Spleen (tissue), 11 donors: ENCODE results near the gene EZH1. TPM values are rescaled to one million over a fixed set of nuclear protein-coding genes. Genes with fewer than 3 reads are reported as not detected.

Source experiments
- DNase-seq: peaks from one replicate; pipeline ENCODE4 v3.0.0-alpha.2; 2020
- H3K27ac ChIP-seq, 8 donors: fragments of 200-600 bp; sonication (generic) in 7 of 8; 1 replicate in 4 of 8; 2 replicates in 4 of 8; pipeline versions ENCODE4 v1.5.0 to v1.8.0; 2016 to 2021; ENCODE audit warnings: inconsistent platforms in 4 of 8, mild to moderate bottlenecking in 4 of 8, moderate library complexity in 1 of 8
- H3K27me3 ChIP-seq, 7 donors: fragments of 200-600 bp; sonication (generic) in 6 of 7; replicated peaks in 1 of 7; 1 replicate in 4 of 7; 2 replicates in 3 of 7; pipeline versions ENCODE4 v1.5.0 to v1.8.0; 2016 to 2021; ENCODE audit warnings: inconsistent platforms in 3 of 7, mild to moderate bottlenecking in 1 of 7
- H3K36me3 ChIP-seq, 6 donors: fragments of 200-600 bp; sonication (generic) in 5 of 6; 1 replicate in 4 of 6; 2 replicates in 2 of 6; pipeline versions ENCODE4 v1.5.0 to v1.8.0; 2016 to 2021; ENCODE audit warnings: inconsistent platforms in 2 of 6
- H3K4me1 ChIP-seq, 6 donors: fragments of 200-600 bp; sonication (generic) in 5 of 6; 1 replicate in 3 of 6; 2 replicates in 3 of 6; pipeline versions ENCODE4 v1.5.0 to v1.8.0; 2016 to 2021; ENCODE audit warnings: inconsistent platforms in 3 of 6
- H3K4me3 ChIP-seq, 8 donors: fragments of 200-600 bp; sonication (generic) in 7 of 8; 1 replicate in 4 of 8; 2 replicates in 4 of 8; pipeline versions ENCODE4 v1.5.0 to v1.8.0; 2016 to 2021; ENCODE audit warnings: inconsistent platforms in 4 of 8, mild to moderate bottlenecking in 4 of 8, moderate library complexity in 2 of 8
- H3K9me3 ChIP-seq, 8 donors: fragments of 200-600 bp; sonication (generic) in 7 of 8; 1 replicate in 4 of 8; 2 replicates in 4 of 8; pipeline versions ENCODE4 v1.5.0 to v1.8.0; 2016 to 2021; ENCODE audit warnings: inconsistent platforms in 4 of 8
- POLR2A ChIP-seq, 3 donors: fragments of 450-650 bp; IDR thresholded peaks; one replicate each; pipeline ENCODE4 v1.5.1; 2017; ENCODE audit warnings: antibody characterized with exemption in 3 of 3, mild to moderate bottlenecking in 1 of 3
- POLR2AphosphoS5 ChIP-seq, 3 donors: sonication (generic); formaldehyde crosslinking; IDR thresholded peaks; one replicate each; pipeline ENCODE4 v1.5.1; 2017; ENCODE audit warnings: antibody characterized with exemption in 3 of 3
- WGBS, 5 donors: extraction: QIAGEN DNeasy Blood & Tissue Kit in 3 of 5; methylation state at CpG; one replicate each; pipeline versions ENCODE4 v1.1.5 to v1.1.7; 2013 to 2018; 5-methylcytosine and 5-hydroxymethylcytosine counted together
- intact Hi-C: fragments of 100-400 bp; cut with DNase I; formaldehyde crosslinking; loops from one replicate; pipeline ENCODE4 v1.15.0; 2023; ENCODE audit warnings: low total_unique reads
- polyA plus RNA-seq, 3 donors: library from polyadenylated mRNA; stranded (reverse); fragments of 200-250 nt; gene quantifications; one replicate each; pipeline ENCODE4 v1.2.1, GENCODE V29; 2013
- total RNA-seq, 7 donors: library from RNA; depleted of rRNA in 3 of 7; stranded (reverse); fragments of >200 nt in 3 of 7; fragmentation: NEBNext Ultra II Directional in 4 of 7; extraction: Animal tissue kit (Norgen Biotek cat#: 25700) in 4 of 7; gene quantifications; one replicate each; pipeline versions ENCODE4 v1.1.0 to v1.2.1, GENCODE V29; 2016 to 2021
- TF ChIP-seq, protein P1 (sequence below), 11 experiments: fragments of 200-600 bp in 7 of 11; fragments of 450-650 bp in 4 of 11; sonication (generic) in 4 of 11; IDR thresholded peaks in 8 of 11; conservative IDR thresholded peaks in 3 of 11; 1 replicate in 7 of 11; 2 replicates in 4 of 11; pipeline versions ENCODE4 v1.4.0 to v1.8.0; 2016 to 2021; ENCODE audit warnings: antibody characterized with exemption in 11 of 11, inconsistent platforms in 4 of 11, mild to moderate bottlenecking in 1 of 11
- donor health status: healthy with polysubstance abuse.
- donor health status: DM: no; HTN: no; CAD: no; lungs with moderate emphysema.
- donor health status: DM: no; HTN: no; CAD: no.
- donor health status: Bipolar disorder and iron deficiency.
- donor health status: healthy.
- donor health status: DM: no; HTN: no; CAD: no.
- donor health status: DM: yes; HTN: yes; CAD: no.

EZH1 gene
- total and polyA plus RNA-seq, 10 donors, result 24.1 to 104 (median 68.0) TPM

DNA sequence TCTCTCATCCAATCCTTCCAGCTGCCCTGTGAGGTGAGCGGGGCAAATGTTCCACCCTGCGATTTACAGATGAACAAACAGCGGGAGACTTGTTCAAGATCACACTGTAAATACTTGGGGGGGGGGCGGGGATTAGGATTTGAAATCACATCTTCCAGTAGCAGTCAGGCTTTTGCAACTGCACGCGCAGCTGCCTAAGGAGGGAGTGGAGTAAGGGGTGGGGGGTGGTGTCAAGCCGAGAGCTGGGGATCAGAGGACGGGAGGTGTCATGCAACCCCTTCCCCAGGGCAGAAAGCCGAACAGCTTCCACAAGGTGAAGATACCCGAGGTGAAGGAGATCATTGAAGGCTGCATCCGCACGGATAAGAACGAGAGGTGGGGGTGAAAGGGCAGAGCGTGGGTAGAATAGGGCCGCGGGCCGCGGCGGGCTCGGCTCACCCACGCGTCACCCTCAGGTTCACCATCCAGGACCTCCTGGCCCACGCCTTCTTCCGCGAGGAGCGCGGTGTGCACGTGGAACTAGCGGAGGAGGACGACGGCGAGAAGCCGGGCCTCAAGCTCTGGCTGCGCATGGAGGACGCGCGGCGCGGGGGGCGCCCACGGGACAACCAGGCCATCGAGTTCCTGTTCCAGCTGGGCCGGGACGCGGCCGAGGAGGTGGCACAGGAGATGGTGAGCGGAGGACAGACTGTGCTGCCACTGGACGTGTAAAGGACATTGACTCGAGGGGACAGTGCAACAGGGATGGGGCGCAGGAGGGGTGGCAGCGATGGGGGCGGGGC is 40.2 kb upstream of the EZH1 start:
- Histone ChIP-seq H3K27ac (no peak overlapping the region), H3K27me3 (peaks cover 0 to 79% (median 55%) of the 10 kb centered on the region in 7 donors), H3K4me1 (peaks cover 8 to 52% (median 31%) of the 10 kb centered on the region in 6 donors), H3K4me3 (peak overlapping the region in 1 of 8 donors; percentile 34), H3K36me3 (peaks cover 0 to 4% (median 0%) of the 10 kb centered on the region in 6 donors), H3K9me3 (no peaks in the 10 kb centered on the region)
- no peak for TF ChIP-seq POLR2A (IDR thresholded peaks at IDR 0.05)
- TF ChIP-seq, protein P1, sequence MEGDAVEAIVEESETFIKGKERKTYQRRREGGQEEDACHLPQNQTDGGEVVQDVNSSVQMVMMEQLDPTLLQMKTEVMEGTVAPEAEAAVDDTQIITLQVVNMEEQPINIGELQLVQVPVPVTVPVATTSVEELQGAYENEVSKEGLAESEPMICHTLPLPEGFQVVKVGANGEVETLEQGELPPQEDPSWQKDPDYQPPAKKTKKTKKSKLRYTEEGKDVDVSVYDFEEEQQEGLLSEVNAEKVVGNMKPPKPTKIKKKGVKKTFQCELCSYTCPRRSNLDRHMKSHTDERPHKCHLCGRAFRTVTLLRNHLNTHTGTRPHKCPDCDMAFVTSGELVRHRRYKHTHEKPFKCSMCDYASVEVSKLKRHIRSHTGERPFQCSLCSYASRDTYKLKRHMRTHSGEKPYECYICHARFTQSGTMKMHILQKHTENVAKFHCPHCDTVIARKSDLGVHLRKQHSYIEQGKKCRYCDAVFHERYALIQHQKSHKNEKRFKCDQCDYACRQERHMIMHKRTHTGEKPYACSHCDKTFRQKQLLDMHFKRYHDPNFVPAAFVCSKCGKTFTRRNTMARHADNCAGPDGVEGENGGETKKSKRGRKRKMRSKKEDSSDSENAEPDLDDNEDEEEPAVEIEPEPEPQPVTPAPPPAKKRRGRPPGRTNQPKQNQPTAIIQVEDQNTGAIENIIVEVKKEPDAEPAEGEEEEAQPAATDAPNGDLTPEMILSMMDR (IDR thresholded peaks at IDR 0.05 in 8 of 11, conservative IDR thresholded peaks at IDR 0.05 in 3 of 11), result no peak
- TF ChIP-seq POLR2AphosphoS5 (IDR thresholded peaks at IDR 0.05), result no peak
- no peak for DNase-seq
- intact Hi-C loops, result no loop called here
- 12 to 56% (median 17%) methylated on average over 39 to 52 of the region's 52 CpGs for WGBS, 5 donors

- WGBS, 5 donors, result 8 to 60% (median 24%) methylated on average over 8 to 25 of the region's 25 CpGs
- peaks cover 0 to 83% (median 55%) of the 10 kb centered on the region in 7 donors for H3K27me3 ChIP-seq
- no peaks in the 10 kb centered on the region for H3K9me3 ChIP-seq
- DNase-seq, result no peak
- TF ChIP-seq POLR2AphosphoS5 (IDR thresholded peaks at IDR 0.05) (peak in 1 of 3 donors; percentile 25), POLR2A (IDR thresholded peaks at IDR 0.05) (no peak)
- H3K27ac ChIP-seq, result no peak overlapping the region
- intact Hi-C loops, result no loop called here
- peaks cover 0 to 10% (median 4%) of the 10 kb centered on the region in 6 donors for H3K36me3 ChIP-seq
- peaks cover 8 to 58% (median 36%) of the 10 kb centered on the region in 6 donors for H3K4me1 ChIP-seq
- H3K4me3 ChIP-seq, result peak overlapping the region in 2 of 8 donors; percentile 1 to 34
Observed at GRCh38 chr17:42784409-42784808, 39.6 kb upstream of the EZH1 start.

DNA sequence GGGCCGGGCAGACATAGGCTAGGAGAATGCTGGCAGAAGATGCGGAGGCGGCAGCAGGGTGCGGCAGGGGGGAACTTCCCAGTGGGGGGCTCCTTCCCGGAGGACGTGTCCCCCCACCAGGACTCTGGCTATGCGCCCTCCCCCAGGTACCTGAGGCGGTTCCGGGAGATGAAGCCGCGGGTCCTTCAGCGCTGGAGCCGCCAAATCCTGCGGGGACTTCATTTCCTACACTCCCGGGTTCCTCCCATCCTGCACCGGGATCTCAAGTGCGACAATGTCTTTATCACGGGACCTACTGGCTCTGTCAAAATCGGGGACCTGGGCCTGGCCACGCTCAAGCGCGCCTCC is 38.9 kb upstream of the EZH1 start:
- no peak for DNase-seq
- WGBS, 5 donors, result 11 to 48% (median 21%) methylated on average over 13 to 22 of the region's 22 CpGs
- Histone ChIP-seq H3K36me3 (peaks cover 0 to 16% (median 11%) of the 10 kb centered on the region in 6 donors), H3K9me3 (no peaks in the 10 kb centered on the region), H3K27me3 (peaks cover 0 to 83% (median 55%) of the 10 kb centered on the region in 7 donors), H3K4me1 (peaks cover 8 to 61% (median 37%) of the 10 kb centered on the region in 6 donors), H3K27ac (no peak overlapping the region), H3K4me3 (peak overlapping the region in 2 of 8 donors; percentile 1 to 31)
- intact Hi-C loops, result no loop called here
- TF ChIP-seq, protein P1 (IDR thresholded peaks at IDR 0.05 in 8 of 11, conservative IDR thresholded peaks at IDR 0.05 in 3 of 11), result no peak
- TF ChIP-seq POLR2AphosphoS5 (IDR thresholded peaks at IDR 0.05) (no peak), POLR2A (IDR thresholded peaks at IDR 0.05) (no peak)

DNA sequence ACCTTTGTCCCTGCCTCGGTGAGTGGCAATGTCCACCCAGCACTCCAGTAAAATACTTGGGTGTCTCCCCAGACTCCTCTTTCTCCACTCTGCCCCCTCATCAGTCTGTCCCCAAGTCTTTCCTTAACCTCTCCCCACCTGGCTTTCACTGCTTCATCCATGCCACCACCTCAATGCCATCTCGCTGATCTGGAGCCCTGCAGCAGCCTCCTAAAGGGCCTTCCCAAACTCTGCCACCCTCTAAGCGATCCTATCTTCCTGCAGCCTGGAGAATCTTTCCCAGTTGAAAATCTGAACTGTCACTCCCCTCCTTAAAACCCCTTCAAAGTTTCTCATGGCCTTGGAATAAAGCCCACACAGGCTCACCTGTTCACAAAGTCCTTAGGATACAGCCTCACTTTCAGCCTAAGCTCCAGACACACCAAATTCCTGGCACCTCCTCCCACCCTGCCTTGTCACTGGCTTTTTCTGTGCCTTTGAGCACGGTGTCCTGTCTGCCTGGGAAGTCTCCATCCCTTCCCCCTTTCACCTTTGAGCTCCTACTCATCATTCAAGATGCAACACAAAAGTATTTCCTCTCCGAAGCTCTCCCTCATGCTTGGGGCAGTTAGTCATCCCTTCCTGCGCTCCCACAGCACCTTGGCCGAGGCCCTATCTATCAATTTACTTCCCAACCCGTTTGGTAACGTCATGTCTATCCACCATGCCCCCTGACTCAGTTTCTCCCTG is 38.4 kb upstream of the EZH1 start:
- intact Hi-C loops, result no loop called here
- peaks cover 8 to 61% (median 37%) of the 10 kb centered on the region in 6 donors for H3K4me1 ChIP-seq
- peaks cover 0 to 21% (median 16%) of the 10 kb centered on the region in 6 donors for H3K36me3 ChIP-seq
- WGBS, 5 donors, result 28 to 52% (median 41%) methylated on average over 9 of the region's 9 CpGs
- no peak for DNase-seq
- H3K27me3 ChIP-seq, result peaks cover 0 to 83% (median 55%) of the 10 kb centered on the region in 7 donors
- no peak overlapping the region for H3K27ac ChIP-seq
- peak overlapping the region in 1 of 8 donors; percentile 31 for H3K4me3 ChIP-seq
- TF ChIP-seq POLR2AphosphoS5 (IDR thresholded peaks at IDR 0.05) (no peak), POLR2A (IDR thresholded peaks at IDR 0.05) (no peak)
- TF ChIP-seq, protein P1 (IDR thresholded peaks at IDR 0.05 in 8 of 11, conservative IDR thresholded peaks at IDR 0.05 in 3 of 11), result no peak
- H3K9me3 ChIP-seq, result no peaks in the 10 kb centered on the region
